HG03039 (cell line): ENCODE measurements around the gene AHI1.
A peak's percentile ranks its signal among the peaks of the same experiment; 100 is the strongest.
"Not testable (repeated sequence)": the region's sequence is repeated elsewhere in the genome, so short reads cannot be mapped to it uniquely, and the experiment has no call there.

Experiments
- ATAC-seq: cut with Tn5 transposase; IDR thresholded peaks from one replicate; pipeline ENCODE4 v1.9.1; 2021; ENCODE audit warnings: mild to moderate bottlenecking, moderate library complexity; ENCODE audit not compliant: unreplicated experiment

The AHI1 gene

DNA sequence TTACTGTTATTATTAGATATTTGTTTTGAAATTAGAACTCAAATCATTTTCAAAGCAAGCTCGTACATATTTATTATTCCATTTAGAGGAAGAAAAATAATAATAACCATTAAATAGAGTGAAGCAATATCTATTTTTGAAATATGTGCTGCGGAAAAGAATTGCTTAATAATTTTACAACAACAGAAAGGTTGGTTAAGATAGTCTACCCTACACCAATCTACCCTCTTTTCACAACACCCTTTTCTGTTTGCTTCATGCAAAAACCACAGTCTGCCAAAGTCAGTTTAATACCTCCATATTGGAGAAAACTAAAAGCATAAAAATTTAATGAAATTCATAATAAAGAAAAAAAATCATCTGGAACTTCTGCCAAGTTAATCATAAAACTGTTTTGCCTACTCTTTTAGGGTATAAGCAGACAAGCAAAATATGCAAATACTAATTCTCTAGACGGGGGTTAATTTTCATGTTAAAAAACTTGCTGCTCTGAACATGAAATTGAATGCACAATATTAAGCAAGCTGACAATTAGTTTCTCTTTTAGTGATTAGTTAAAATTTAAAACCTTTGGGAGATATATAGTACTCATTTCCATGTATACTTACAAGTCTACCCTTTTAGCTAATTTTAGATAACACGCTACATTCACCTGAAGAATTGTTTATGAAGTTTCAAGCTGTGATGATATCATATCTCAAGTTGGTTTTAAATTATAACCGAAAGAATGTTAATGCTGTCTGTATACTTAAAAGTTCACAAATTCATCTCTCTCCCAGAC, 100.2 kb downstream of the AHI1 start:
- ATAC-seq: no peak

- ATAC-seq: no peak
Observed at GRCh38 chr6:135395136-135395535, 102.4 kb downstream of the AHI1 start.

DNA sequence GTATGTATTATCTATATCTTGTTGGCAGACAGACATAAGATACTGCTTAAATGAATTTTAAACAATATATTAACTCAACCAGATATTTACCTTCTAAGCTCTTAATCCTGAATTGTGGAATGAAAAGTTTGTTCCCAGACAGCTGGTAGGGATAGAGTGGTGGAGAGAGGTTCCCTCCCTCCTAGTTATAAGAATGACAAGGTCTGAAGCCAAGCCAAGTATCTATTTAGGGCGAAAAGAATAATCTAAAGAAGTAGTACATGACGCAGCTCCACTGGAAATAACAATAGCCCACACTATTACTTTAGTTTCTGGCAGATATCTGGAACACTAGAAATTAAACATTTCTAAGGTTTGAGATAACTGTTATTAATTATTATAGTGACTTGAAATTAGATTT, 104.3 kb downstream of the AHI1 start:
- ATAC-seq: no peak

- ATAC-seq: no peak
Observed at GRCh38 chr6:135390458-135390857, 107.1 kb downstream of the AHI1 start.

- ATAC-seq: no peak
Observed at GRCh38 chr6:135385299-135385698, 112.2 kb downstream of the AHI1 start.

GRCh38 chr6:135383766-135384165, 113.8 kb downstream of the AHI1 start:
- ATAC-seq: no peak

GRCh38 chr6:135383301-135383700, 114.2 kb downstream of the AHI1 start:
- ATAC-seq: no peak

DNA sequence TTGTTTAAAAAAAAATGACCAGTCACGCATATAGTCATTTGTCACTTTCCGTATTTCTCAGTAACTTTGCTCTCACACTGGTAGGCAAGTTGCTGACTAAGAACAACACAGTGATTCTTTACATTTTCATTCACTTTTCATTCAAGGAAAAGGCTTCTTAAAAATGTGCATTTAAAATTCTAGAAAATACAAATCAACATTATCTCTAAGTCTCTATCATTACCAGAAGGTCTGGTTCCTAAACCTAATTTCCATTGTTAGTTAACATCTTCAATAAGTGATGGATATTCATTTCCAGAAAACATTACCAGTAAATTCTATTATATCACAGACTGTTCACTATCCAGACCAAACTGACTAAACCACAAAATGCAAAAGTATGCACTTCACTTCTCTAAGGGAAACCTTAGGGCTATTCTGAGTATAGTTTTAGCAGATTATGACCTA, 115.3 kb downstream of the AHI1 start:
- ATAC-seq: peak; percentile 90

DNA sequence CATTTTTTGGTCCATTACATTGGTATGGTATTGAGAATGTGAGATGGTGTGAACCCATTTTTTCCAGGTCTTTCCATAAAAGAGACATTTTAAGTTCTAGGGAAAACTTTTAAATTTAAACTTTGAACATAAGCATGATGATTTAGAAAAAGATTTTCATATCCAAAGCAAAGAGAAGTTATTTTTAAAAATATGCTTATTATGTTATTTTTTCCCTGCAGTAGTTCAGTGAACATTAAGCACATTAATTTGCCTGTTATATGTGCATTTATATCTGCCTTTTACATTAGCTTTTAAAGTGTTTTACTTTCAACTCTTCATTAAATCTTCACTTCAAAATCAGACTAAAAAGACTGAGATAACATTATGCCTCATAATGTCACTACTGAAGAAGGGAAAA, 116.7 kb downstream of the AHI1 start:
- no peak for ATAC-seq

DNA sequence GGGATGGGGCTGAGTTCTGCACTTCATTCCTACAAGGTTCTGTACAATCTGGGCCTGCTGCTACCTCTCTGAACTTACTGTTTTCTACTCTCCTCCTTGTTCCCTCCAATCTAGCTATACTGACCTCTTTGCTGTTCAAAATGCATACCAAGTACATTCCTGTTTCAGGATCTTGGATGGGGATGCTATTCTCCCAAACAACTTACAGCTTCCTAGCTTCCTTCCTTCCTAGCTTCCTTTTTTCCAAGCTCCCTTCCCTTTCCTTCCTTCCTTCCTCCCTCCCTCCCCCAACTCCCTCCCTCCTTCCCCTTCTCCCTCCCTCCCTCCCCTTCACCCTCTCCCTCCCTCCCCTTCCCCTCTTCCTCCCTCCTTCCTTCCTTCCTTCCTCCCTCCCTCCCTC, 117.9 kb downstream of the AHI1 start:
- no peak for ATAC-seq

DNA sequence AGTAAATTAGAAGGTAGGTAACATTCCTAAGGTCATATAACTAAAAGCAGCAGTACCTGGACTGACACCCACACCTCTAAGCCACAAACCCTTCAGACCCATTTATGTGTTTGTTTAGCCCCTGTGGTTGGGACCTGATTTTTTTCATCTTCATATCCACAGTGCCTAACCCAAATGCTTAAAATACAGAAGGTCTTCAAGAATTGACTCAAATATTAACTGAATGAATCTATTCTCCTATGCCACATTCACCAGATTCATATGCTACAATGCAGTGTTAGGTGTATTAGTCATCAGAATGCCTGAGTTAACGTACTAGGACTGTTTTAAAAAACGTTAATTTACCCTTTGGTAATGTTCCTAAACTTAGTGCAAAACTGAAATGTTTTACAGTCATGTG, 124.8 kb downstream of the AHI1 start:
- ATAC-seq: no peak

GRCh38 chr6:135363622-135364021, 133.9 kb downstream of the AHI1 start:
- not testable (repeated sequence) for ATAC-seq

DNA sequence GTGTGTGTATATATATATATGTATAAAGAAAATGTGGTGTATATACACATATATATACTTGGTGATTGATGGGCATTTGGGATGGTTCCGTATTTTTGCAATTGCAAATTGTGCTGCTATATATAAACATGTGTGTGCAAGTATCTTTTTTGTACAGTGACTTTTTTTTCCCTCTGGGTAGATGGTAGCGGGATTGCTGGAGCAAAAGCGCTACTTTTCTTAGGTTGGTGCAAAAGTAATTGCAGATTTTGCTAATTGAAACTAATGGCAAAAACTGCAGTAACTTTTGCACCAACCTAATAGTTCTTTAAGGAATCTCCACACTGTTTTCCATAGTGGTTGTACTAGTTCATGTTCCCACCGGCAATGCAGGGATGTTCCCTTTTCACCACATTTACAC, 135.4 kb downstream of the AHI1 start:
- ATAC-seq: no peak

DNA sequence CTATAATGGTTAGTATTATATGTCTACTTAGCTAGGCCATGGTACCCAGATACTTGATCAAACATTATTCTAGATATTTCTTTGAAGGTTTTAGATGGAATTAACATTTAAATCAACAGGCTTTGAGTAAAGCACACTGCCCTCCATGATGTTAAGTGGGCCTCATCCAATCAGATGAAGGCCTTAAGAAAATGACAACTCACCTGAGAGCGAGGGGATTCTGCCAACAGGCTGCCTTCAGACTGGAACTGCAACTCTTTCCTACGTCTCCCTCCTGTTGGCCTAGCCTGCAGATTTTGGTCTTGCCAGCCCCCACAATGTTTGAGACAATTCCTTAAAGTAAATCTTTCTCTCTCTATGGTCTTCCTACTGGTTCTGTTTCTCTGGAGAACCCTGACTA, 137.3 kb downstream of the AHI1 start:
- no peak for ATAC-seq

DNA sequence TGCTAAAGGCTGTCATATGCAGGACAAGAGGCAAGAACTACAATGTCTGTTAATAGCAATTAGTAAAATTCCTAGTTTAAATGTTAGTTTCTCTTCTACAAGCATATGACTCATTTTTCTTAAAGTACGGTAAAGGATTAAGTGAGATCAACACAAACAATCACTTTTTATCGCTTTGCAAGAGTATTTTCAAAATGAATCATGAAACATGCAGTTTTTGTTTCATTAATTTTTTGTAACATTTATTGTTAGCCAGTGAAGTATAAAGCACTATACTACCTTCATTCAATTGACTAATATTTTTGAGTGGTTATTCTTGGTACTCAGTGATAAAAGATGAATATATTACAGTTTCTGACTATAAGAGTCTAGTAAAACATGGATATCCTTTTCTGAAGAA, 138.6 kb downstream of the AHI1 start:
- no peak for ATAC-seq

- no peak for ATAC-seq
Observed at GRCh38 chr6:135358251-135358821, 139.2 kb downstream of the AHI1 start.

GRCh38 chr6:135354407-135354806, 143.1 kb downstream of the AHI1 start:
- no peak for ATAC-seq

GRCh38 chr6:135353113-135353512, 144.4 kb downstream of the AHI1 start:
- no peak for ATAC-seq

DNA sequence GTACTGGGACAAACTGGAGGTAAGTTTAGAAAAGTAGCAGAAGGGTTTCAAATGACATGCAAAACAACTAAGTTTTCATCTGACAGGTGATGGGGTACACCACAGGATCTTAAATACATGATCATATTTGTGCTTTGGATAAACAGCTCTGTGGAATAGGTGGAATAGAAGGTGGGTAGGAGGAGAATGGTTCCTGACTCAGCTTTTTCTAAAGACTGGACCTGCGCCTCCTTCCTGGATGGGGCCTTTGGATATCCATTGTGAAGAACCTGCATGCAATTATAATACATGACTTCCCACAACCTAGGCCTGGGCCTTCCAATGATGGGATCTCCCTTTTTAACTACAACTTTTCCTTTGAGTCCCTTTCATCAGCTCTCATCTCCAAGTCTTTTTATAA, 145.9 kb downstream of the AHI1 start:
- no peak for ATAC-seq

DNA sequence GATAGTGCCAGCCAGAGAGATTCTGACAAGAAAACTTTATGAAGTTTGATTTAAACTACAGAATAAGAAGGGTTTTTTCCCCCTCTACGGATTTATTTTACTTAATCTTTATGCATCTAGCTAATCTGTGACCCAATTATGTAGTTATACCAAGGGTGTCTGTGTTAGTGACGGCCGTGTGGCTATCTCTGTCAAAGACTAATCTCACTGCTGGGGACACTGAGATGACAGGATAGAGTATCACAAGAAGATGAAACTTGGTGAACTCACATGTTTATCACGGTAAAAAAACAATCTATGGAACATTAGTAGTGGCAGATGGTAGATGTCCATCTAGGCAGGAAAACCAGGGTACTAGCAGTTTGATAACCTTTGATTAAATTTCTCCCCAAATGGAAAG, 149.7 kb downstream of the AHI1 start:
- no peak for ATAC-seq

DNA sequence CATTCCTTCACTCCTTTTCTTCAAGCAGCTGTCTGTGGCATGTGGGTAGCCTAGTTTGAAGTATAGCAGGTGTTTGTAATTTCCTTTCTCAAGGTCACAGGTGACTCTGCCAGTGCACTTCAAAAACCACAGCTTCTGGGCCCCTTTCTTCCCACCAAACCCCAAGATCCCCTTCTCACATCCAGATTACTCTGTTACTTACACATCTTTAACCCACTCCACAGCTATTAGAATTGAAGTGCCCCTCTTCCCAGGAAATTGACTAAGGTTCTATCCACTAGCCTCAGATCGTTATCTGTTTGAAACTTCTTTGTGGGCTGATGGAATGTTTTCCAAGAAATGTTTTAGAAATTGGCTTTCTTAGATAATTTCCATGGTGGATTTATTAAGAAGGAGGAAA, 150.8 kb downstream of the AHI1 start:
- no peak for ATAC-seq

GRCh38 chr6:135344526-135344925, 153.0 kb downstream of the AHI1 start:
- ATAC-seq: no peak

- ATAC-seq: not testable (repeated sequence)
Observed at GRCh38 chr6:135339920-135340319, 157.6 kb downstream of the AHI1 start.
